GM08714 (cell line): Measurements from ENCODE around the gene EGFR.
"Not testable (repeated sequence)": the region's sequence is repeated elsewhere in the genome, so short reads cannot be mapped to it uniquely, and the experiment has no call there.

Experiments
- H3K4me3 ChIP-seq: fragments of 200-500 bp; sonication (Bioruptor generic); 2 replicates; pipeline ENCODE4 v1.5.1; 2014; ENCODE audit warnings: mild to moderate bottlenecking, low read length, inconsistent platforms
- ZNF274 ChIP-seq: IDR thresholded peaks from 2 replicates; pipeline ENCODE4 v1.6.1; 2012; ENCODE audit warnings: mild to moderate bottlenecking, low read depth, low read length

The EGFR gene

DNA sequence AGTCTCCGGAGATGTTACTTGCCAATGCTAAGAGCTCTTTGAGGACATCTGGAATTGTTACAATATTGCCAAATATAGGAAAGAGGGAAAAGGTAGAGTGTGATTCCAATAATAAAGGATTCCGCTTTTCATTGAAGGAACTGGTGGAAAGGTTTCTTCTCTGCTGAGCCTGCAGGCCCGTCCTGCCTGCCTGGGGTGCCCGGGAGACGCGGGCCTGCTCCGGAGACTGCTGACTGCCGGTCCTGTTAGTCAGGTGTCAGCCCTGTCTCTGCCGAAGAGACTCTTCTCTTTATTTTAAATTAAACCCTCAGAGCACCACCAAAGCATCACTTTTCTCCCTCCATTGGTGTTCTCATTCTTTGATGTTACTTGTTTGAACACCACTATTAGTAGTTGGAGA, 2.2 kb downstream of the EGFR start:
- TF ChIP-seq ZNF274: no peak
- no peak overlapping the region for H3K4me3 ChIP-seq

DNA sequence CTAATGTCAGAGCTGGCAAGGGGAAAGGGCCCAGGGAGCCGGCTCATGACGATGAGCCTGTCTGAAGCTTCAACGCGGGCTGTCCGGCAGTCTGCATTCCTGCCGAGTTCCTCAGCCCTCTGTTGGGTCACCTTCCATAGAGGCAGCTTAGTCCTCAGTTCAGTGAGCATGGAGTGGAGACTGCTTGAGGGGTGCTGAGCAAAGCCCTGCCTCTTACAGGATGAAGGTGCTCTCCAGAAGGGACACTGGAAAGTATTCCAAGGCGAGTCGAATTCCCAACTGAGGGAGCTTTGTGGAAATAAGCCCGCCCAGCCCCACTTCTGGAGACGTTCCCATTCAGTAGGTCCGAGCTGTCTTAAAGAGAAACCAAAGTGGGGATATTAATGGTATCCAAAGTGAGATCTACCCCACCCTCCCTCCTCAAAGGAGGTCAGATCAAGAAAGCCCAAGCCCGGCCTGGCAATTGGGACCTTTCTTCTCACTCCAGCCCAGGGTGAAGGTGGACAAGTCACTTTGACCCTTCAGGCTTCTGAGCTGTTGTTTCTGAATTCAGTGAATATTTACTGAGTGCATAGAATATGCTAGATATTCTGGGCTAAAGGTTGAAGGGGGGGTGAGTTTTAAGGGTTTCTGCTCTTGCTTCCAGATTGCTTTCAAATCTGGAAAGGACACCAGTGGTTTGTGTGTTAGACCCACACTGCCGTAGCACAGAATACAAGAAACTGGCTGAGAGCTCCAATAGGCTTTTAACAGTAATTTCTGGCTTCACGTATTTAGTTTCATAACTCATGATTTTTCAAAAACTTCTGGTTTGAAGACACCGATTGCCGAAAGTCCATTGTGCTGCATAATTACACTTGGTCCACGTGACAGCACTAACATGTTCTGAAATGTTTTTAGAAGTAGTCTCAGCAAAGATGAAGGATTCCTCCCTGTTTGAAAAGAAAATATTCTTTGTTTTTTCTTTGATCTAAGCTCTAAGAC, 3.5 kb downstream of the EGFR start:
- no peak for TF ChIP-seq ZNF274
- no peak overlapping the region for H3K4me3 ChIP-seq

GRCh38 chr7:55023841-55024505, 5.2 kb downstream of the EGFR start:
- H3K4me3 ChIP-seq: no peak overlapping the region
- TF ChIP-seq ZNF274: no peak

- no peak for TF ChIP-seq ZNF274
- H3K4me3 ChIP-seq: no peak overlapping the region
Measured at GRCh38 chr7:55024776-55025175, 6.0 kb downstream of the EGFR start.

GRCh38 chr7:55026086-55026790, 7.4 kb downstream of the EGFR start:
- no peak overlapping the region for H3K4me3 ChIP-seq
- no peak for TF ChIP-seq ZNF274

DNA sequence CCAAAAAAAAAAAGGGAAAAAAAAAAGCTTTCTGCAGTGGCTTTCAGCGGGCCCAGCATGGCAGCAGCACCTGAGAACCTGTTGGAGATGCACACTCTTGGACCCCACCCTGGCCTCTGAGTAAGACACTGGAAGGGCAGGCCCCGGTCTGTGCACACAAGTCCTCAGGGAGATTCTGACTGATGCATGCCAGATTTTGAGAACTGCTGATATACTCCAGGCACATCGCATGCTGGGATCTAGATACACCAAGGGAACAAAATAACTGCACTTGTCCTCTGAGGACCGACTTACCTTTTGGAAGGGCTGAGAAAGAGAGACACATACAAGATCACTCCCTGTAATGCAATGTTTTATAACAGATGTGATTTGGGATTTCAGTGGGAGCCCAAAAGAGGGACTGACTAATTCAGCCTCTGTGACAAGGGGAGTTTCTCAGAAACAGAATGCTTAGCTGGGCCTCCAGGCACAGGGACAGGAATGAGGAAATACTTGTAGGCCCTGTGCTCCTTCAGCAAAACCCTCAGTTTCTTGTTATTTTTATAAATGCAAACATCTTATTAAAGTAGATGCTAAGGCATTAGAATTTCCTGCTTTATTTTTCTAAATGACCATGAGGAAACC, 8.2 kb downstream of the EGFR start:
- H3K4me3 ChIP-seq: no peak overlapping the region
- TF ChIP-seq ZNF274: no peak

GRCh38 chr7:55028011-55028410, 9.2 kb downstream of the EGFR start:
- no peak for TF ChIP-seq ZNF274
- H3K4me3 ChIP-seq: no peak overlapping the region

DNA sequence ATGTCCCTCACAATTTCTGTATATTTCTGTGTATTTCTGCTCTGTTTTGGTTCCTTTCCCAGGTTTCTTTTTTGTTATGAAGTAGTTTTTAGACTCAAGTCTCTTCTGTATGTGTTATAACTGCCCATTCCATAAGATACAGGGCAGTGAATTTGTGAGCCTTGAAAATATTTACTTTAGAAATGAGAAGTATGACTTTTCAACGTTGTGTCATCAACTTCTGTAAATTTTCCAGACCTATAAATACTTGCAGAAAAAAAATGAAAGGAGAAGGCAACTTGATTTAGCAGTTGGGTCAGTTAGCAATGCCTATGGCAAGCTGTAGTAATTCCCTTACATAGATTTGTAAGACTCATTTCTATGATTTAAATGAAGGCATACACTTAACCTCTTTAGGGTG, 11.5 kb downstream of the EGFR start:
- no peak for TF ChIP-seq ZNF274

GRCh38 chr7:55031075-55031474, 12.3 kb downstream of the EGFR start:
- H3K4me3 ChIP-seq: no peak overlapping the region
- no peak for TF ChIP-seq ZNF274

More for the DNA sequence above, 11.5 kb downstream of the EGFR start:
- no peak overlapping the region for H3K4me3 ChIP-seq

GRCh38 chr7:55032069-55032699, 13.4 kb downstream of the EGFR start:
- no peak overlapping the region for H3K4me3 ChIP-seq
- TF ChIP-seq ZNF274: no peak

DNA sequence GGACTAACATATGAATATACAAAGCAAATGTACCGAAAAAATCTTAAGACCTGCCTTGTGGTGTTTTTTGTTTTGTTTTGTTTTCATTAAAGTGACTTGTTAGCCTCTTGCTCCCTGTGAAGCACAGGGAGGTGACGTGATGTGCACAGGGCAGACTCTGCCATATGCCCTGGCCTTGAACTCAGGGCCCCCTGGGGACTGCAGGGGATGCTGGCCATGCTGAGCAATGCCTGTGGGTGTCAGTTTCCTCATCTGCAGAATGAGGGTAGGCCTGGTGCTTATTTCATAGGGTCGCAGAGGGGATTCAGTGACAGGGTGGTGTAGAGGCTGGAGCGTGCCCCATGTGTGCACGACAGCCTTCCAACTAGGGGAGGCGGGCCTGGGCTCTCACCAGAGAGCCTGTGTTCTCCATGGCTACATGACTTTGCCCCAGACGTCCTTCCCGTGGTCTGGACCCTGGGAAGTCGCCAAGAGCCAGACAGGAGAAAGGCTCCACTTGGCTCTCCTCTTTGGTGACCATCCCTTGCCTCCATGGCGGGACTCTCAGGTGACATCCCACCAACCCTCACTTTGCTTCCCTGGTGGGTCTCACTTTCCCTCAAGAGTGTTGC, 14.5 kb downstream of the EGFR start:
- TF ChIP-seq ZNF274: no peak
- no peak overlapping the region for H3K4me3 ChIP-seq

DNA sequence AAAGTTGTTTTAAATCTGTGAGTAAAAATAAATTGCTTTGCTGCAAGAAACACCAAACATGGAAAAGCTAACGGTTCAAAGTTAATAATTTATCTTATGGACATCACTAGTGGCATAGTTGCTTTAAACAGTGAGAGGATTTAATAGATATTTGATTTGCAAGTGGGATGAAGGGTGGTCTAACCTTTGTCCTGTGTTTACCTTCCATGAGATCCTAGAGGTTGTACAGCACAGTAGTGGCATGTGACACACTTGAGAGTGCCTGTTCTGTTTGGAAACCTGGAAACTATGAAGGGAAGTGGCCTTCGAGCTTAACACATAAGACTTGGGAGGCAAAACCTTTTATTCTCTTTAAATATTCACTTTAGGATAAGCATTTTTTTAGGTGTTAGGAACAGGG, 16.0 kb downstream of the EGFR start:
- no peak overlapping the region for H3K4me3 ChIP-seq
- no peak for TF ChIP-seq ZNF274

DNA sequence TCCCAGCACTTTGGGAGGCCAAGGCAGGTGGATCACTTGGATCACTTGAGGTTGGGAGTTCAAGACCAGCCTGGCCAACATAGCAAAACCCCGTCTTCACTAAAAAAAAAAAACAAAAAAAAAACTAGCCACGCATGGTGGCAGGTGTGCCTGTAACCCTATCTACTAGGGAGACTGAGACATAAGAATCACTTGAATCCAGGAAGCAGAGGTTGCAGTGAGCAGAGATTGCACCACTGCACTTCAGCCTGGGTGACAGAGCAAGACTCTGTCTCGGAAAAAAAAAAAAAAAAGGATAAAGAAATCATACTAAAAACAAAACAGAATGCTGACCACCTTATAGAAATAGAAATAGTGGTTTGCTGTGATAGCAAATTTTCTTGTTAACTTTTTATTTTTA, 16.6 kb downstream of the EGFR start:
- not testable (repeated sequence) for H3K4me3 ChIP-seq
